HCT116 (cell line): ENCODE measurements around the gene SP4. TPM values are rescaled to one million over a fixed set of nuclear protein-coding genes. Genes with fewer than 3 reads are reported as not detected.

Experiments used
- ATAC-seq: fragments of 200-7000 bp; cut with Tn5 transposase; 2 replicates; pipeline ENCODE4 v1.9.1; 2020; ENCODE audit warnings: mild to moderate bottlenecking, moderate library complexity
- BruUV-seq: library from RNA; stranded (reverse); fragments of 400-500 nt; replicated peaks from 2 replicates; lab custom pipeline; 2021; lab: Mats Ljungman, UMichigan
- CTCF ChIA-PET: fragments of 300-600 bp; sonication (Branson Sonifier 250); formaldehyde crosslinking; loops from one replicate; lab custom pipeline; 2021; ENCODE audit warnings: antibody characterized with exemption; lab: Charles Lee
- POLR2A ChIA-PET: fragments of 300-600, 350-600 bp; sonication (Branson Sonifier 250); formaldehyde crosslinking; loops from one replicate; lab custom pipeline; 2021; ENCODE audit warnings: antibody characterized with exemption; lab: Charles Lee
- RAD21 ChIA-PET, 2 experiments: fragments of 300-600 bp; sonication (Branson Sonifier 250); formaldehyde crosslinking; loops; one replicate each; lab custom pipeline; 2023; ENCODE audit warnings: low total read pairs in 2 of 2; ENCODE audit not compliant: uncharacterized antibody in 2 of 2, unreplicated experiment in 2 of 2, low non-redundant PET in 1 of 2; lab: Charles Lee
- DNase-seq: peaks from one replicate; pipeline ENCODE4 v3.0.0-alpha.2; 2010; ENCODE audit warnings: low read depth, low spot score
- H2AFZ ChIP-seq: fragments of 200-600 bp; shearing (Covaris generic), sonication (generic); 2 replicates; pipeline ENCODE4 v1.6.1; 2017; ENCODE audit warnings: low read depth, mixed run types, mixed read lengths, antibody characterized with exemption, low read length; ENCODE audit not compliant: poor library complexity, severe bottlenecking
- H3K27ac ChIP-seq: 2 replicates; pipeline ENCODE4 v1.5.1; 2012; ENCODE audit warnings: low read depth, low read length
- H3K27me3 ChIP-seq: fragments of 200-600 bp; sonication (generic); 2 replicates; pipeline ENCODE4 v1.6.1; 2016; ENCODE audit warnings: mixed run types, low read length, mixed read lengths; ENCODE audit not compliant: insufficient read depth
- H3K36me3 ChIP-seq, 2 experiments: fragments of 200-500 bp in 1 of 2; fragments of 200-600 bp in 1 of 2; sonication (Bioruptor generic) in 1 of 2; sonication (generic) in 1 of 2; 2 replicates each; pipeline versions ENCODE4 v1.5.1 to v1.6.1; 2014 to 2016; ENCODE audit warnings: low read length in 2 of 2, inconsistent platforms in 1 of 2, mixed read lengths in 1 of 2, mixed run types in 1 of 2; ENCODE audit not compliant: insufficient read depth in 2 of 2, control insufficient read depth in 1 of 2
- H3K4me1 ChIP-seq, 2 experiments: fragments of 200-600 bp in 1 of 2; sonication (generic) in 1 of 2; 2 replicates each; pipeline versions ENCODE4 v1.5.1 to v1.6.1; 2012 to 2017; ENCODE audit warnings: low read length in 2 of 2, inconsistent platforms in 1 of 2, mild to moderate bottlenecking in 1 of 2, mixed read lengths in 1 of 2, mixed run types in 1 of 2, moderate library complexity in 1 of 2; ENCODE audit not compliant: insufficient read depth in 2 of 2, control insufficient read depth in 1 of 2
- H3K4me2 ChIP-seq: fragments of 200-600 bp; sonication (generic); 2 replicates; pipeline ENCODE4 v1.6.1; 2017; ENCODE audit warnings: mixed run types, low read length, mixed read lengths
- H3K4me3 ChIP-seq, 2 experiments: fragments of 200-600 bp in 1 of 2; sonication (generic) in 1 of 2; replicated peaks in 1 of 2; 2 replicates each; pipeline ENCODE4 v1.5.1; 2011 to 2016; ENCODE audit warnings: low read length in 2 of 2, control low read depth in 1 of 2, low read depth in 1 of 2, mild to moderate bottlenecking in 1 of 2, mixed read lengths in 1 of 2, mixed run types in 1 of 2
- H3K79me2 ChIP-seq: fragments of 200-600 bp; sonication (generic); 2 replicates; pipeline ENCODE4 v1.6.1; 2017; ENCODE audit warnings: mild to moderate bottlenecking, mixed run types, low read length, moderate library complexity, mixed read lengths; ENCODE audit not compliant: insufficient read depth
- H3K9ac ChIP-seq: fragments of 200-600 bp; sonication (generic); 2 replicates; pipeline ENCODE4 v1.6.1; 2016; ENCODE audit warnings: low read length, mixed read lengths
- H3K9me2 ChIP-seq: fragments of 200-600 bp; sonication (generic), shearing (Covaris generic); 2 replicates; pipeline ENCODE4 v1.6.1; 2017; ENCODE audit warnings: mixed run types, mild to moderate bottlenecking, moderate library complexity; ENCODE audit not compliant: insufficient read depth
- H3K9me3 ChIP-seq, 2 experiments: fragments of 200-500 bp in 1 of 2; fragments of 200-600 bp in 1 of 2; sonication (Bioruptor generic) in 1 of 2; sonication (generic) in 1 of 2; 2 replicates each; pipeline ENCODE4 v1.6.1; 2014 to 2017; ENCODE audit warnings: low read length in 2 of 2, mixed read lengths in 2 of 2, inconsistent platforms in 1 of 2, low read depth in 1 of 2, mild to moderate bottlenecking in 1 of 2, mixed run types in 1 of 2, moderate library complexity in 1 of 2; ENCODE audit not compliant: control insufficient read depth in 1 of 2, insufficient read depth in 1 of 2
- H4K20me1 ChIP-seq: fragments of 200-600 bp; sonication (generic), shearing (Covaris generic); 2 replicates; pipeline ENCODE4 v1.6.1; 2017; ENCODE audit warnings: mixed run types, mild to moderate bottlenecking, moderate library complexity; ENCODE audit not compliant: insufficient read depth
- CEBPB ChIP-seq: IDR thresholded peaks from 2 replicates; pipeline ENCODE4 v1.6.1; 2012; ENCODE audit warnings: low read depth
- CTCF ChIP-seq, 3 experiments: fragments of 200-600 bp in 1 of 3; sonication (generic) in 1 of 3; IDR thresholded peaks in 2 of 3; conservative IDR thresholded peaks in 1 of 3; 2 replicates each; pipeline ENCODE4 v1.5.1; 2012 to 2017; ENCODE audit warnings: low read depth in 2 of 3, low read length in 2 of 3, antibody characterized with exemption in 1 of 3, borderline replicate concordance in 1 of 3, control low read depth in 1 of 3, mild to moderate bottlenecking in 1 of 3, mixed read lengths in 1 of 3, mixed run types in 1 of 3, moderate library complexity in 1 of 3; ENCODE audit not compliant: insufficient read depth in 1 of 3
- EGR1 ChIP-seq: IDR thresholded peaks from 2 replicates; pipeline ENCODE4 v1.6.1; 2012; ENCODE audit warnings: low read depth
- FOSL1 ChIP-seq: IDR thresholded peaks from 2 replicates; pipeline ENCODE4 v1.6.1; 2012; ENCODE audit warnings: low read depth
- JUND ChIP-seq: IDR thresholded peaks from 2 replicates; pipeline ENCODE4 v1.6.1; 2012
- MAX ChIP-seq: IDR thresholded peaks from 2 replicates; pipeline ENCODE4 v1.6.1; 2012
- POLR2AphosphoS5 ChIP-seq: IDR thresholded peaks from 2 replicates; pipeline ENCODE4 v1.6.1; 2011; ENCODE audit warnings: mild to moderate bottlenecking, low read depth, low read length, moderate library complexity
- SIN3A ChIP-seq: IDR thresholded peaks from 2 replicates; pipeline ENCODE4 v1.6.1; 2012; ENCODE audit warnings: low read depth
- SP1 ChIP-seq: IDR thresholded peaks from 2 replicates; pipeline ENCODE4 v1.6.1; 2012; ENCODE audit warnings: low read depth
- SRF ChIP-seq: IDR thresholded peaks from 2 replicates; pipeline ENCODE4 v1.6.1; 2012; ENCODE audit warnings: low read depth
- TCF7L2 ChIP-seq: IDR thresholded peaks from 2 replicates; pipeline ENCODE4 v1.7.0; 2011; ENCODE audit warnings: borderline replicate concordance, inconsistent platforms; ENCODE audit not compliant: insufficient read depth, insufficient read length; ENCODE audit errors: extremely low read depth
- YY1 ChIP-seq: IDR thresholded peaks from 2 replicates; pipeline ENCODE4 v1.6.1; 2011; ENCODE audit warnings: low read length, low read depth, moderate library complexity, mild to moderate bottlenecking; ENCODE audit not compliant: insufficient replicate concordance; ENCODE audit errors: extremely low read depth
- intact Hi-C: fragments of 100-400 bp; cut with micrococcal nuclease; formaldehyde crosslinking; loops from 2 replicates; pipeline ENCODE4 v1.10.0; 2022
- total RNA-seq: library from RNA; stranded (reverse); gene quantifications from one replicate; pipeline ENCODE4 v1.2.1, GENCODE V29; 2021; ENCODE audit not compliant: unreplicated experiment
- TF ChIP-seq, protein P1 (sequence below): IDR thresholded peaks from 2 replicates; pipeline ENCODE4 v1.6.1; 2012

Gene SP4
- total RNA-seq, 1 experiment from 2014 or later, result 7.6 TPM

DNA sequence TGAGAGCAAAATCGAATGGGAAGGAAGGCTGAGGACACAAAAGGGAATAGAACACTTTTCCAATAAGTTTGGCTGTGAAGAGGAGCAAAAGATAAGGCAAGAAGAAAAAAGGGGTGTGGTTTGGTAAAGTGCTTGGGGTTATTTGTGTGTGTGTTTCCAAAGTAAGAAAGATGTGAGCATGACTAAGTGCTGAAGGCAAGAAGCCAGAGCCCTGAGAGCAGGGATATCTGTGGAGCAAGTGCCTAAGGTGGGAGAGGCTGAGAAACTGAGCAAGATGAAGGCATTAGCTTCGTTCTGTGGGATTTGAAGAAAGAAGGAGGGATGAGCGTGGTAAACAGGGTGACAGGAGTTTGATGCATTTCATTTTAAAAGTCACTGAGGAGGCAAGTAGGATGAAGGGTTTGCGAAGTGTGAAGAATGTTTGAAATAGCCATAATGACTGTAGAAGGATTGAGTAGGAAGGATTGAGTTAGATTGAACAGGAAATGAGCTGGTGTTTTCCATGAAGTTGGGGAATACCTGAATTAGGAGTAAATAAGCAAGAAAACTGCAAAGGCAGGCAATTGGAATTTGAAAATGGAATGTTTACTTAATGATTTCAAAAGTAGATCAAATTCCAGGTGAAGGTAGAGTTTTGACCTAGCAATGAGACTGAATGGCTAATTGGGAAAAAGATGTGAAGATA, 19.9 kb upstream of the SP4 start:
- Histone ChIP-seq H3K27me3 (no peaks in the 10 kb centered on the region), H3K4me3 (no peak overlapping the region), H3K4me1 (no peaks in the 10 kb centered on the region), H3K27ac (no peak overlapping the region), H2AFZ (no peak overlapping the region), H3K9ac (no peak overlapping the region), H3K4me2 (no peak overlapping the region), H3K79me2 (no peaks in the 10 kb centered on the region), H4K20me1 (no peaks in the 10 kb centered on the region), H3K36me3 (no peaks in the 10 kb centered on the region), H3K9me2 (no peaks in the 10 kb centered on the region), H3K9me3 (no peaks in the 10 kb centered on the region)
- intact Hi-C loops, result no loop called here
- BruUV-seq, result no TSS peak
- ATAC-seq (no peak), DNase-seq (no peak)
- POLR2A ChIA-PET, result no interaction called here
- CTCF ChIA-PET, result no interaction called here
- RAD21 ChIA-PET, result no interaction called here
- no peak for TF ChIP-seq CEBPB
- no peak for TF ChIP-seq SRF
- no peak for TF ChIP-seq EGR1
- no peak for TF ChIP-seq MAX
- TF ChIP-seq YY1, result no peak
- TF ChIP-seq FOSL1, result no peak
- TF ChIP-seq SP1, result no peak
- no peak for TF ChIP-seq POLR2AphosphoS5
- TF ChIP-seq JUND, result no peak
- TF ChIP-seq TCF7L2, result no peak
- no peak for TF ChIP-seq CTCF (IDR thresholded peaks at IDR 0.05 in 2 of 3, conservative IDR thresholded peaks at IDR 0.05 in 1 of 3; ENCODE audit: borderline replicate concordance in 1 of 3, insufficient read depth in 1 of 3, low read depth in 2 of 3, low read length in 2 of 3)
- TF ChIP-seq, protein P1, sequence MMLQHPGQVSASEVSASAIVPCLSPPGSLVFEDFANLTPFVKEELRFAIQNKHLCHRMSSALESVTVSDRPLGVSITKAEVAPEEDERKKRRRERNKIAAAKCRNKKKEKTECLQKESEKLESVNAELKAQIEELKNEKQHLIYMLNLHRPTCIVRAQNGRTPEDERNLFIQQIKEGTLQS, result no peak
- no peak for TF ChIP-seq SIN3A
